Stimulated activated CD8-positive, alpha-beta memory T cell treated with anti-CD3 and anti-CD28 coated beads, Interleukin-15, amount 100 ng/mL, for 24 hours (primary cell): ENCODE measurements around the gene GID8.

Source experiments
- DNase-seq: peaks from one replicate; pipeline ENCODE4 v3.0.0-alpha.2; 2020; ENCODE audit warnings: low read depth

GID8 gene

GRCh38 chr20:62970307-62971210 lies 32.6 kb downstream of the GID8 start:
- no peak for DNase-seq

GRCh38 chr20:62971211-62971949 lies 33.4 kb downstream of the GID8 start:
- DNase-seq = no peak

GRCh38 chr20:62971950-62972844 lies 34.2 kb downstream of the GID8 start:
- DNase-seq = peak; percentile 66

- DNase-seq = no peak
Observed at GRCh38 chr20:62972845-62973745, 35.1 kb downstream of the GID8 start.

GRCh38 chr20:62975251-62975760 lies 37.4 kb downstream of the GID8 start:
- no peak for DNase-seq

GRCh38 chr20:62975812-62976508 lies 38.0 kb downstream of the GID8 start:
- no peak for DNase-seq

- DNase-seq = no peak
Observed at GRCh38 chr20:62976886-62977285, 38.9 kb downstream of the GID8 start.

- DNase-seq = peak; percentile 37
Observed at GRCh38 chr20:62977613-62978560, 39.9 kb downstream of the GID8 start.

GRCh38 chr20:62978561-62978943 lies 40.6 kb downstream of the GID8 start:
- DNase-seq = no peak

GRCh38 chr20:62979310-62979709 lies 41.4 kb downstream of the GID8 start:
- DNase-seq = no peak

GRCh38 chr20:62979876-62980373 lies 42.0 kb downstream of the GID8 start:
- DNase-seq = no peak

- no peak for DNase-seq
Observed at GRCh38 chr20:62980380-62980960, 42.5 kb downstream of the GID8 start.

GRCh38 chr20:62980970-62981369 lies 43.0 kb downstream of the GID8 start:
- DNase-seq = no peak

- DNase-seq = no peak
Observed at GRCh38 chr20:62982124-62983075, 44.5 kb downstream of the GID8 start.

GRCh38 chr20:62983210-62983609 lies 45.3 kb downstream of the GID8 start:
- no peak for DNase-seq

- no peak for DNase-seq
Observed at GRCh38 chr20:62984666-62985443, 46.9 kb downstream of the GID8 start.

GRCh38 chr20:62985444-62985778 lies 47.5 kb downstream of the GID8 start:
- DNase-seq = no peak
